Measurements from ENCODE around the gene LACTB. TPM values are rescaled to one million over a fixed set of nuclear protein-coding genes. Genes with fewer than 3 reads are reported as not detected.

LACTB gene
- polyA plus RNA-seq, 3 donors from 2014 or later = 11.3 to 11.7 (median 11.5) TPM

DNA sequence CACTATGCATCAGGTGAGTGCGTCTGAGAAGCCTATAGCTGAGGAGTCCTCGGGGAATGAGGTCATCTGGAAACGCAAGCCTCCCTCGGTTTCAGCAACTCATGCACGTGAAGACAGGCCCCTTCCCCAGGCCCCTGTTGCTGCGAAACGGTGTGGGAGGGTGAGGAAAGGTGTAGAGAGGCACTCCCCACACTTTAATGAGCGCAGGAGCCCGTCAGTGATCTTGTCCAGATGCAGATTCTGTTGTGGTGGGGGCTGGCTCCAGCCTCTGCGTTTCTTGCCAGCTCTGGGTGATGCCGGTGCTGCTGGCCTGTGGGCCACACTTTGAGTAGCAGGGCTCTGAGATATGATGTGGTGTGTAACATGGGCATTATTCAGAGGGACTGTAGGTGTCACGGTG, 38.6 kb upstream of the LACTB start:
- H3K9me3 Mint-ChIP-seq = no peaks in the 10 kb centered on the region
- no peaks in the 10 kb centered on the region for H3K4me1 Mint-ChIP-seq
- no peaks in the 10 kb centered on the region for H3K36me3 Mint-ChIP-seq
- no peak overlapping the region for H3K4me3 Mint-ChIP-seq
- no peak overlapping the region for H3K27ac Mint-ChIP-seq
- no peak for DNase-seq
- peaks cover 2 to 6% (median 4%) of the 10 kb centered on the region in 3 donors for H3K27me3 Mint-ChIP-seq (ENCODE audit: low read depth in 3 of 3)

DNA sequence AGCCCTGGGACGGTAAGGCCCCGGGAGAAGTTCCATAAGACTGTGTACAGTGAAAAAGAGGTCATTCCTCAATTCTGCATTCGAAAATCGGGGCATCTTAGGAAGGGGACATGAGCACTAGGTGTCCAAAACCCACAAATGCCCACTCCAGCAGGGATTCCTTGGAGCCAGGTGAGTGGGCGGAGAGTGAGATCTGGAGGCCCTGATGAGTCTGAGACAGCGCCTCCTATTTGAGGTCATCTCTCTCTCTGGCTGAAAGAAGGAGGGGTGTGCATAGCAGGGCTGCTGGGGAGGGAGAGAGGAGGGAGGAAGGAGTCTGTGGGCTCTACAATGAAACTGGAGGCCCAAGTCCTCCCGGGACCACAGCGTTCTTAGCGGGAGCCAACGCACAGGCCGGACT, 38.1 kb upstream of the LACTB start:
- Mint-ChIP-seq H3K27ac (no peak overlapping the region), H3K36me3 (no peaks in the 10 kb centered on the region), H3K4me3 (no peak overlapping the region), H3K27me3 (ENCODE audit: low read depth in 3 of 3) (peaks cover 2 to 6% (median 4%) of the 10 kb centered on the region in 3 donors), H3K4me1 (no peaks in the 10 kb centered on the region), H3K9me3 (no peaks in the 10 kb centered on the region)
- DNase-seq = no peak

GRCh38 chr15:63084806-63085205, 36.9 kb upstream of the LACTB start:
- Mint-ChIP-seq H3K4me1 (no peaks in the 10 kb centered on the region), H3K4me3 (no peak overlapping the region), H3K36me3 (no peaks in the 10 kb centered on the region), H3K9me3 (no peaks in the 10 kb centered on the region), H3K27ac (no peak overlapping the region), H3K27me3 (ENCODE audit: low read depth in 3 of 3) (peaks cover 3 to 4% (median 4%) of the 10 kb centered on the region in 3 donors)
- DNase-seq = no peak

DNA sequence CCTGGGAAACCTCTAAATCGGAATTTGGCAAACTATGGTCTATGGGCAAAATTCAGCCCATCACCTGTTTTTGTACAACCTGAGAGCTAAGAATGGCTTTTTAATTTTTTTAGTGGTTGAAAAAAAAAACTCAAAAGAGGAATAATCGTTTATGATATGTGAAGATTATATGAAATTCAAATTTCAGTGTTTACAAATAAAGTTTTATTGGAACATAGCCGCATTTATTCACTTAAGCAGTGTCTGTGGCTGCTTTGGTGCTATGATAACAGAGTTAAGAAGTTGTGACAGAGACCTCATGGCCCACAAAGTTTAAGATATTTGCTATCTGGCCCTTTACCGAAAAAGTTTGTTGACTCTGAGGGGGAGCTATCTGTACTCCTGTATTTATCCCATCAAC, 36.4 kb upstream of the LACTB start:
- no peaks in the 10 kb centered on the region for H3K4me1 Mint-ChIP-seq
- no peak overlapping the region for H3K27ac Mint-ChIP-seq
- no peaks in the 10 kb centered on the region for H3K36me3 Mint-ChIP-seq
- H3K9me3 Mint-ChIP-seq = no peaks in the 10 kb centered on the region
- H3K27me3 Mint-ChIP-seq (ENCODE audit: low read depth in 3 of 3) = peaks cover 2 to 4% (median 3%) of the 10 kb centered on the region in 3 donors
- H3K4me3 Mint-ChIP-seq = no peak overlapping the region
- DNase-seq = no peak

- DNase-seq = no peak
- Mint-ChIP-seq H3K4me3 (no peak overlapping the region), H3K36me3 (no peaks in the 10 kb centered on the region), H3K4me1 (no peaks in the 10 kb centered on the region), H3K27ac (no peak overlapping the region), H3K27me3 (ENCODE audit: low read depth in 3 of 3) (peaks cover 0 to 3% (median 2%) of the 10 kb centered on the region in 3 donors), H3K9me3 (no peaks in the 10 kb centered on the region)
These were observed 35.4 kb upstream of the LACTB start for GRCh38 chr15:63086271-63086670.

- Mint-ChIP-seq H3K36me3 (no peaks in the 10 kb centered on the region), H3K9me3 (no peaks in the 10 kb centered on the region), H3K27ac (no peak overlapping the region), H3K27me3 (ENCODE audit: low read depth in 3 of 3) (peaks cover 0 to 3% (median under 1%) of the 10 kb centered on the region in 3 donors), H3K4me3 (no peak overlapping the region), H3K4me1 (no peaks in the 10 kb centered on the region)
- no peak for DNase-seq
These were observed 34.7 kb upstream of the LACTB start for GRCh38 chr15:63086947-63087346.

- Mint-ChIP-seq H3K27me3 (ENCODE audit: low read depth in 3 of 3) (peaks cover 0 to 3% (median 0%) of the 10 kb centered on the region in 3 donors), H3K36me3 (no peaks in the 10 kb centered on the region), H3K4me3 (no peak overlapping the region), H3K4me1 (no peaks in the 10 kb centered on the region), H3K9me3 (no peaks in the 10 kb centered on the region), H3K27ac (no peak overlapping the region)
- DNase-seq = no peak
These were observed 33.0 kb upstream of the LACTB start for GRCh38 chr15:63088533-63089245.

- Mint-ChIP-seq H3K36me3 (no peaks in the 10 kb centered on the region), H3K27me3 (ENCODE audit: low read depth in 3 of 3) (peaks cover 0 to 3% (median 0%) of the 10 kb centered on the region in 3 donors), H3K9me3 (no peaks in the 10 kb centered on the region), H3K4me3 (no peak overlapping the region), H3K27ac (no peak overlapping the region), H3K4me1 (no peaks in the 10 kb centered on the region)
- no peak for DNase-seq
These were observed 32.2 kb upstream of the LACTB start for GRCh38 chr15:63089260-63090043.

- H3K4me3 Mint-ChIP-seq = no peak overlapping the region
- DNase-seq = no peak
- H3K27ac Mint-ChIP-seq = no peak overlapping the region
- H3K27me3 Mint-ChIP-seq (ENCODE audit: low read depth in 3 of 3) = peaks cover 0 to 3% (median 0%) of the 10 kb centered on the region in 3 donors
- H3K9me3 Mint-ChIP-seq = no peaks in the 10 kb centered on the region
- H3K4me1 Mint-ChIP-seq = no peaks in the 10 kb centered on the region
- no peaks in the 10 kb centered on the region for H3K36me3 Mint-ChIP-seq
These were observed 31.2 kb upstream of the LACTB start for GRCh38 chr15:63090472-63090871.

DNA sequence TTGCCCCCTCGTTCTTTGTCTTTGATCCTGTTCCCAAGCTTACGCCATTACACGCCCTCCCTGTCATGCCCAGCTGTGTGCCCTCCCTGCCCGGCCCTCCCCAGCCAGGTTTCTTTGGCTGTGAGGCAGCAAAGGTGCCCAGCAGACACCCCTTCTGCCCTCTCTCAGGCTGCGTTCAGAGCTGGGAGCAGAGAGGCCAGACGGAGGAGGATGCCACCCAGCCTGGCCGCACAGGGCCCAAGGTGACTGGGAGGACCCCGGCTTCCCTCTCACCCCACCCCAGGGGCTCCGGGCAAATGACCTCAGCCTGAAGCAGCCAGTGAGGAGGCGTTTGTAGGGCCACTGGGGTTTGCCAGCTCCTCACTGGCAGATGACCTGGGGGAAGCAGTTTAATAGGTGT, 30.8 kb upstream of the LACTB start:
- H3K4me3 Mint-ChIP-seq = no peak overlapping the region
- DNase-seq = no peak
- no peaks in the 10 kb centered on the region for H3K9me3 Mint-ChIP-seq
- H3K27me3 Mint-ChIP-seq (ENCODE audit: low read depth in 3 of 3) = peaks cover 0 to 3% (median 0%) of the 10 kb centered on the region in 3 donors
- H3K27ac Mint-ChIP-seq = no peak overlapping the region
- no peaks in the 10 kb centered on the region for H3K36me3 Mint-ChIP-seq
- H3K4me1 Mint-ChIP-seq = no peaks in the 10 kb centered on the region

DNA sequence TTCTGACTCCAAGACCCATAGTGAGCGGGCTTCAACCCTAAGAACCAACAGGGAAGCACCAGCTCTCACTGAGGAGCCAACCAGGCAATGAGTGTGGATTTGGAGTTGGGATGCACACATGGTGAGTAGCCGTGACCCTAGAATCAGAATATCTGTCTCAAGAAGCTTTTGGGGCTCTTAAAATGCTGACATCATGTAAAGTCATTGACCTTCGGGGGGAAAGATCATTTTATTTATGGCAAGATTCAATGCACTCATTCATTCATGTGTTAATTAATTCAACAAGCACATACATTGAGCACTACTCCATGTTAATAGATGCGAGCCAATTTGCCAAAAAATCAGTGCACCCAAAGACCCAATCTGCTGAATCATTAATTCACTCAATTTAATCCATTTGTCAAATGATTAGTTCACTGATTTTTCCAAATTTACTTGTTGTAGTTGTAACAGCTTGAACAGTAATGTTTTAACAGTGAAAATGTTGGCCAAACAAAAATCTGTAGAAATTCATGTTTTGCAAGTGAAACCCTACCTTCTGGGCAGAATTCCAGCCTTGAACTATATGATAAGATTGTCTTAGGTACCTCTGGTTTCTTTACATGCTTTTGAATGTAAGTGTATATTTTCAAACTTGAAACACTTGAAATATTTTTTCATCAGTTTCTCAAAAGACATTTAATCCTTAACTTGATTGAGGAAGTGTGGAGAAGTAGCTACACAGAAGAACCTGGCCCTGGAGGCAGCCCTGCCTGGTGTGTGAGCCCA, 29.8 kb upstream of the LACTB start:
- H3K4me3 Mint-ChIP-seq = no peak overlapping the region
- peaks cover 0 to 1% of the 10 kb centered on the region in 2 donors for H3K4me1 Mint-ChIP-seq
- H3K27ac Mint-ChIP-seq = no peak overlapping the region

GRCh38 chr15:63093486-63094205, 28.0 kb upstream of the LACTB start:
- Mint-ChIP-seq H3K9me3 (no peaks in the 10 kb centered on the region), H3K4me3 (no peak overlapping the region), H3K27me3 (ENCODE audit: low read depth in 3 of 3) (peaks cover 0 to 6% (median 0%) of the 10 kb centered on the region in 3 donors), H3K27ac (no peak overlapping the region), H3K4me1 (peaks cover 4 to 10% of the 10 kb centered on the region in 2 donors), H3K36me3 (no peaks in the 10 kb centered on the region)
- peak; percentile 57 to 66 (median 58) for DNase-seq

More for the DNA sequence above, 29.8 kb upstream of the LACTB start:
- H3K27me3 Mint-ChIP-seq (ENCODE audit: low read depth in 3 of 3) = peaks cover 0 to 3% (median 0%) of the 10 kb centered on the region in 3 donors
- no peak for DNase-seq
- H3K36me3 Mint-ChIP-seq = no peaks in the 10 kb centered on the region
- no peaks in the 10 kb centered on the region for H3K9me3 Mint-ChIP-seq

DNA sequence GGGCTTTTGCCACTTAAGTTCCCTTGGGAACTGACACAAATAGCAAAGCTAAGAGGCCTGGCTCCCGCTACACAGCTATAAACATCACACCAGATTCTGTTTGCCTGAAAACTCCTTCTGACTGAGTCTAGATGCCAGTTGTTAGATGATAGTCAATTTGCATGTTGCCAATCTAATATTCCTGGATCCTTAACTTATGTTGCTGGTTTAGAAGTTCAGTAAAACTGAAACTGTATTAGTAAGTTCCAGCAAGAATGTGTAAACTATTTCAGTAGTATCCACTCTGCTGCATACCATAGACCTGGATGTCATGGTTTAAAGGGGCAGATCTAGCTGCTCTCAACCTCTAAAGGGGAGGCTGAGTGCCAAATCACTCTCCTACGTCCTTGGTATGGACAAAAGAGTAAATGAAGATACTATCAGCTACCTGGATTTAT, 27.1 kb upstream of the LACTB start:
- Mint-ChIP-seq H3K4me1 (peaks cover 4 to 10% of the 10 kb centered on the region in 2 donors), H3K27me3 (ENCODE audit: low read depth in 3 of 3) (peaks cover 0 to 4% (median 0%) of the 10 kb centered on the region in 3 donors), H3K9me3 (no peaks in the 10 kb centered on the region), H3K36me3 (no peaks in the 10 kb centered on the region), H3K4me3 (no peak overlapping the region), H3K27ac (no peak overlapping the region)
- no peak for DNase-seq
